GM12872 (cell line): Measurements from ENCODE around the gene HMGB2.

ENCODE experiments used
- CTCF ChIP-seq: IDR thresholded peaks from 3 replicates; pipeline ENCODE4 v1.5.1; 2011; ENCODE audit warnings: low read depth, mild to moderate bottlenecking, low read length, moderate library complexity; ENCODE audit not compliant: insufficient read depth

The HMGB2 gene

DNA sequence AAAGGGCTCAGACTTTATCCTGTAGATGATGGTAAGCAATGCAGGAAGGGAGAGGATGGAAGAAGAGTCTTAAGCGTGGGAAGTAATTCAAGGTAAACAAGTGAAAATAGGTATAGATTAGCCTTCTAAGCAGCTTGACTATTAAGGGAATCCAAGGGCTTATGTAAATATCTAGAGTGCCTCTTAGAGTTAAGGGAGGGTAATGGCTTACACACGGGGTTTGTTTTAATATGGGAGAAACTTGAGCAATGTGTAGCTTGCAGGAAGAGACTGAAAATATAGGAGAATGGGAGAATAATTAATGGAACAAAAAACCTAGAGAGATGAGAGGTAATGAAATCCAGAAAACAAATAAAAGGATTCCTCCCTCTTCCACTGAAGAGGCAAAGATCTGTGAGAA lies 23.8 kb upstream of the HMGB2 start:
- TF ChIP-seq CTCF, result no peak

DNA sequence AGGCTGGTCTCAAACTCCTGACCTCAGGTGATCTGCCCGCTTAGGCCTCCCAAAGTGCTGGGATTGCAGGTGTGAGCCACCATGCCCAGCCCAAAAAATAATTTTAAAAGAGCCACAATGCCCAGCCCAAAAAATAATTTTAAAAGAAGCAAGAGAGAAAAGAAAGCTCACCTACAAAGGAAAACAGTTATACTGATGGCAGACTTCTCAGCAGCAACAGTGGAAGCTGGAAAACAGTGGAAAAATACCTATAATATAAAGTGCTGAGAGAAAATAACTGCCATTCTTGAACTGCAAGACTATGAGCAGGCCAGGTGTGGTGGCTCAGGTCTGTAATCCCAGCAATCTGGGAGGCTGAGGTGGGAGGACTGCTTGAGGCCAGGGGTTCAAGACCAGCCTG lies 13.3 kb upstream of the HMGB2 start:
- TF ChIP-seq CTCF, result no peak

- TF ChIP-seq CTCF, result no peak
Observed at GRCh38 chr4:173346074-173346473, 11.9 kb upstream of the HMGB2 start.

GRCh38 chr4:173345648-173346047 lies 11.5 kb upstream of the HMGB2 start:
- no peak for TF ChIP-seq CTCF

GRCh38 chr4:173343832-173344397 lies 9.8 kb upstream of the HMGB2 start:
- no peak for TF ChIP-seq CTCF

DNA sequence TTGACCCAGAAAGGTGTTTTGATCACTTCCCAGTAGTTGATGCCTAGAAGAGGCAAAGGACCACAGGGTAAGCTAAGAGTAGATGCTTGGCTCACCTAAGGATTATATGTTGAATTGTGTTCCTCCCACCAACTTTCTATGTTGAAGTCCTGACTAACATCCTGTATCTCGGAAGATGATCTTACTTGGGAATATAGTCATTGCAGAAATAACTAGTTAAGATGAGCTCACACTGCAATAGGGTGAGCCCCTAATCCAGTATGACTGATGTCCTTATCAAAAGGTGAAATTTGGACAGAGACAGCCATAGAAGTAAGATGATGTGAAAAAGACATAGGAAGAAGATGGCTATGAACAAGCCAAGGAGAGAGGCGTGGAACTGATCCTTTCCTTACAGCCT lies 3.3 kb upstream of the HMGB2 start:
- TF ChIP-seq CTCF, result no peak

DNA sequence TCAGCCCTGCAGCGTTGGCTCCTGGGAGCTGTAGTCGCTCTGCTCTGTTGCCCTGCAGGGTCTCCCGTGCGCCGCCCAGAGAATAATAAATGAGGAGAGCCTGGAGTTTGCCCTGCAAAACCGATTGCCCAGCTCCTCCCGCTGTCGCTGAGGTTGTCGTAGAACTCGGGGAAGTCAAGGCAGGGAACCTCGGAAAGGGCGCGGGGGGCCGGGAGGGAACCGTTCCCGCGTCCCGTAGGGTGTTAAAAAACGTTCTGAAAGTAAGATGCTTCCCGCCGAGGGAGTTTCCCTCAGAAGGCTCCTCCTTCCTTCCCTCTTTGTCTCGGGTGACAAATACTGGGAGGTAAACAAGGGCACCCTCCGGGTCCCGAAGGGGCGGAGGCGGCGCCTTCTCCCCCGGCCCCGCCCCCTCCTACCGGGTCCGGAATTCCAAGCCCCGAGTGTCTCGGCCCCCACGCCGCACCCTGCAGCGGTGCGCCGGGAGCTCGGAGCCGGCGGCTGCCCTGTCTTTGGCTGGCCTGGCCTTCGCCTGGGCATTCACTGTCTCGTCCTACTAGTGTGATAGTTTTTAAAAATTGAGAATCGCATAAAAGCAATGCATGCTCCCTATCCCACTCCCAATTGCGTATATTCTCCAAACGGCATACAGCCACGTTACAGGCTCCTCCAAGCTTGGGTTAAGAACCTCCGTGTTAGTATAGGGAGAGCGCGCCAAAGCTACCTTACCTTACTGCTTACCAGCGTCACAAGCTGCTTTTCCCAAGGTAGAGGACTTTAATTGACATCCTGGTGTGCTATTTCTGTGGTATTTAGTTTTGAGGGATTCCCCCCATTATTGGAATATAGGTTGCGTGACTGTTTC lies 964 bp upstream of the HMGB2 start:
- TF ChIP-seq CTCF, result no peak
